Measurements from ENCODE around the gene SLC26A11.
A peak's percentile ranks its signal among the peaks of the same experiment; 100 is the strongest.
"Not testable (repeated sequence)": the region's sequence is repeated elsewhere in the genome, so short reads cannot be mapped to it uniquely, and the experiment has no call there.

SLC26A11 gene

GRCh38 chr17:80243526-80244433 is 23.6 kb downstream of the SLC26A11 start:
- peak; percentile 31 for DNase-seq (ENCODE audit: low spot score)

- not testable (repeated sequence) for DNase-seq (ENCODE audit: low spot score)
These were observed 24.2 kb downstream of the SLC26A11 start for GRCh38 chr17:80244448-80244847.

GRCh38 chr17:80244871-80245509 is 24.8 kb downstream of the SLC26A11 start:
- peak; percentile 29 for DNase-seq (ENCODE audit: low spot score)

GRCh38 chr17:80245566-80246265 is 25.5 kb downstream of the SLC26A11 start:
- DNase-seq (ENCODE audit: low spot score) = peak; percentile 34

GRCh38 chr17:80246266-80246681 is 26.0 kb downstream of the SLC26A11 start:
- DNase-seq (ENCODE audit: low spot score) = no peak

- peak; percentile 31 for DNase-seq (ENCODE audit: low spot score)
These were observed 26.5 kb downstream of the SLC26A11 start for GRCh38 chr17:80246726-80247125.

- peak; percentile 26 for DNase-seq (ENCODE audit: low spot score)
These were observed 27.3 kb downstream of the SLC26A11 start for GRCh38 chr17:80247561-80247960.

- DNase-seq (ENCODE audit: low spot score) = peak; percentile 38
These were observed 28.0 kb downstream of the SLC26A11 start for GRCh38 chr17:80248001-80248893.

GRCh38 chr17:80248894-80249710 is 28.9 kb downstream of the SLC26A11 start:
- DNase-seq (ENCODE audit: low spot score) = peak; percentile 43

- peak; percentile 33 for DNase-seq (ENCODE audit: low spot score)
These were observed 31.7 kb downstream of the SLC26A11 start for GRCh38 chr17:80251966-80252365.

- peak; percentile 92 for DNase-seq (ENCODE audit: low spot score)
These were observed 32.6 kb downstream of the SLC26A11 start for GRCh38 chr17:80252871-80253270.

- peak; percentile 36 for DNase-seq (ENCODE audit: low spot score)
These were observed 33.6 kb downstream of the SLC26A11 start for GRCh38 chr17:80253631-80254395.

GRCh38 chr17:80254396-80255251 is 34.4 kb downstream of the SLC26A11 start:
- DNase-seq (ENCODE audit: low spot score) = peak; percentile 33

- DNase-seq (ENCODE audit: low spot score) = no peak
These were observed 35.8 kb downstream of the SLC26A11 start for GRCh38 chr17:80256034-80256350.

GRCh38 chr17:80257716-80258213 is 37.5 kb downstream of the SLC26A11 start:
- no peak for DNase-seq (ENCODE audit: low spot score)

GRCh38 chr17:80258296-80258695 is 38.1 kb downstream of the SLC26A11 start:
- not testable (repeated sequence) for DNase-seq (ENCODE audit: low spot score)

- no peak for DNase-seq (ENCODE audit: low spot score)
These were observed 39.3 kb downstream of the SLC26A11 start for GRCh38 chr17:80259457-80260068.

GRCh38 chr17:80260069-80260535 is 39.9 kb downstream of the SLC26A11 start:
- peak; percentile 96 for DNase-seq (ENCODE audit: low spot score)
